GM21619 (cell line): ENCODE measurements around the gene ZC3H18.
"Not testable (repeated sequence)": the region's sequence is repeated elsewhere in the genome, so short reads cannot be mapped to it uniquely, and the experiment has no call there.

Experiments
- ATAC-seq: cut with Tn5 transposase; IDR thresholded peaks from one replicate; pipeline ENCODE4 v1.9.1; 2021; ENCODE audit not compliant: unreplicated experiment

Gene ZC3H18

DNA sequence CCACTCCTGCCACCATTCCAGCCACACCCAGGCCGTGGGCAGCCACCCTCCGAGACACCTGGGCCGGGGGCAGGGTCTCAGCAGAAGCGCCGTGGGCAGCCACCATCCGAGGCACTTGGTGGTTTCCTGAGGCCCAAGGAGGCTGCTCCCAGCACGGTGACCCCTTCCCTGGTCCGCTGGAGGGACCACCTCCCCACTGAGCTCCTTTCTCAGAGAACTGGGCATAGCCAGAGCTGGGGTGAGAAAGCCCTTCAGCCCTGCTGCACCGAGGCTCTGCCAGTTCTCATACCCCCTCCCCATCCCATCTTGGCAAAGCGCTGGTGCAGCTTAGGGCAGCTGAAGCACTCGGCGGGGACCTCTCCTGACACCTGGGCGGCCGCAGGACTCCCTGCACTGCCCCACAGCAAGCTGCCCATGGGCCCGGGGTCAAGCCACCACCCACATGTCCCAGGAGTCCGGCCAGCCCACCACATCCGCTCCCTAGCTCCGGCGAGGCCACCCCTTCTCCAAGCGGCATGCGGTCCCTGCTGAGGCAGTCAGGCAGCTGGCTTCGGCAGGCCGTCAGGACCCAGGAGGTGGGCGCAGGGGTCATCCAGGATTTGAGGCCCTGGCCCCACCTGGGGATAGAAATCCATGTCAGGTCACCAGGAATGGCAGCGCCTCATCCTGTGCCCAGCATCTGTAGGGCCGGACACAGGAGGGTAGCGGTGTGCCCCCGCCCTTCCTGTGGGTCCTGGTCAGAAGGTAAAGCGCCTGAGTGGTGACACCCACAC, 82.0 kb downstream of the ZC3H18 start:
- peak; percentile 2 for ATAC-seq

- no peak for ATAC-seq
These were observed 82.5 kb downstream of the ZC3H18 start for GRCh38 chr16:88652762-88653063.

GRCh38 chr16:88653101-88653500, 82.9 kb downstream of the ZC3H18 start:
- ATAC-seq: no peak

DNA sequence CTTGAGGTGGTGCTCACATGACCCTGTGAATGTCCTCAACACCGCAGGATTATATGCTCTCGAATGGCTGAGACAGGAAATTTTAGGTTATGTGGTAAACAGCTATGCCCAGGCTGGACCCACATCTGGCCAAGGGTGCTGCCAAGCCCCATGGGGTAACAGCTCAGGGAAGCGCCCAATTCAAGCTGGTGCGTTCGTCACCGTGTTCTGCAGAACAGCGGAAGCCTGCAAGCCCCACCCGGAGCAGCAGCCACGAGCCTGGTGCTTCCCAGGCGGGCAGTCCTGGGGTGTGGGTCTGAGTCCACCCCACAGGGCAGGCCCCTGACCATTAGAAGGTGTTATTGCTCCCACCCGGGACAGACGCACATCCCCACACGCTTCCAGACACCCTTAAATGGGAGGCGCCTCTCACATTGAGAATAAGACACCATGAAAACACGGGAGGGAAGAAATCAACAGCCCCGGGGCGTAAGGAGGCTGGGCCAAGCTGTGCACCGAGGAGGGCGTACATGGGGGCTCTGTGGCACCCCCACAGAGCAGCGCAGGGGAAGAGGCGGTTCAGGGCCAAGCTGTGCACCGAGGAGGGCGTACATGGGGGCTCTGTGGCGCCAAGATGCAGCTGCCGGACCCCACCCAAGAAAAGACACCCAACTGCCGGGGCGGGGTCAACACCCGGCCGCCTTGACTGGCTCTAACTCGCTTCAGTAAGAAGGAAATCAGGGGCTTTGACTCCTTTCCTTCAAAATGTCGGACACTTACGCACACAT, 83.6 kb downstream of the ZC3H18 start:
- no peak for ATAC-seq

DNA sequence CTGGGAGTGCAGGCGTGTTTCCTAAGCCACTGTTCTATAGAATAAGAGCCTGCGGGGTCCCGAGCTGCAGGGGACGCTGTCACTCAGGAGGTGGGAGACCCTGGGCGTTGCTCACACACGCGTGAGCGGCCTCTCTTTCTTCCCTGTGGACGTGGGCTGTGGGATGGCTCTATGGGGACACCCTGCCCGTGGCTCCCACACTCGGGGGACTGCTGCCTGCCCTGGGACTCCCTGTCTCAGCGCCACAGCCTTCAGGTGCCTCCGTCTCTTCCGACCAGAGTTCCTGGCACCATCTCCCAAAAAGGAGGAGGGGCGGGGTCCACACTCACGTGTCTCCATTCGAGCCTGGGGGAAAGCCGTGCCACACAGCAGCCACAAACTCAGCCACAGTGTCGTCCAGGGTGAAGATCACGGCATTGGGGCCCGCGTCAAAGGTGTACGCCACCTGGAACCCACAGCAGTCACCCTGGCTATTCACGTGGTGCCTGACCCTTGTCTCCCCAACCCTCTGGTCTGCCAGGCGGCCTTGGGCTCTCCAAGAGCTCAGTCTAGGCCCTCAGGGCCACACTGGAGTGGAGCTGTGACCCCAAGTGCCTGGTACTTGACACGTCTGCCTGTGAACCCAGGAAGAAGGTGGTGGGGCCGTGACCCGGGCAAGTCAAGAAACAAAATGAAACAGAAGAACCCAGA, 84.3 kb downstream of the ZC3H18 start:
- ATAC-seq: no peak

DNA sequence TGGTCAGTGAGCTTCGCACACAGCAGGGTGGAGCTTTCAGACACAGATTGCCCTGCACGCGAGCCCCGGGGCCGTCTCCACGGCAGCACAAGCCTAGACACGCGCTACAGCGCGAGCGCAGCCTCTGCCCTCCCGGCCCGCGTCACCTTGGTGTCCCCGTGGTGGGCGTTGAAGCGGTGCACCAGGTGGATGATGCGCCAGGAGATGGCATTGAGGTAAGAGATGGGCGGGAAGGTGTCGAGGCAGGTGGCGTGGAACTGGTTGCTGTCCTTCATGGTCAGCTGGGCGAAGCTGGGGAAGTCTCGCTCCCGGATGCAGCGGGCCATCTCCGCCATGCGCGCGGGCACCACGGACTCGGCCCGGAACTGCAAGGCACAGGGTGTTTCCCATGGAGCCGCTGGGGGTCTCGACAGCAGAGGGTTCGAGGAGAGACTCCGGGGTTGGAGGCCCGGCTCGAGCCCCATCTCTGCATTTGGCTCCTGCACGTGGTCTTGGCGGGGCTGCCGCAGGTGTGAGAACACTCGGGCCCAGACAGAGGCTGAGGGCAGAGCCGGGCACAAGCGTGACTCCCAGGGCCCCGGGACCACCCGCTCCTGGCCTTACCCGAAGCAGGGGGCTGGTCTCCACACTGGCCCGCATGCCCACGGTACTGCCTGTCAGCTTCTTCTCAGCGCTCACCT, 85.0 kb downstream of the ZC3H18 start:
- no peak for ATAC-seq

DNA sequence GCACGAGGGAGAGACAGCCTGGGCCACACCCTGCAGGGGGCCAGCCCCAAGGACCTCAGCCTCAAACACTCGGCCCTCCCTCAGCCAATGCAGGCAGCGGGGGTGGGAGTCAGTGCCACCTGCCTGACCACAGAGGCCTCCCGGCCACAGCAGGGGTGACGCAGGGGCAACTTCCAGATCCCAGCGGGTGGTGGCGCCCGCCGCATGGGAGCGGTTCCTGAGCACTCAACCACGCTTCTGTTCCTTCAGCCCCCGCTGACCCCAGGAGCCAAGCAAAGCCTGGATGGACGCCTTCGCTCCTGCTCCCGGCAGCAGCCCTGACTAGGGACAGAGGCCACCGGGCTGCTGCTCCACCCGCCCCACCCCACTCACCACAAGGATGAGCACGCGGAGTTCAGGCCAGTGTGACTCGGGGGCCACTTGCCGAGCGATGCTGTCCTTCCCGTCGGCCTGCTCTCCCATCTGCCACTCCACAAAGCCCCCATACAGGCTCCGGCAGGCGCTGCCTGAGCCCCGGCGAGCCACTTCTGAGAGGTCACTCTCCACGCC, 85.6 kb downstream of the ZC3H18 start:
- ATAC-seq: no peak

DNA sequence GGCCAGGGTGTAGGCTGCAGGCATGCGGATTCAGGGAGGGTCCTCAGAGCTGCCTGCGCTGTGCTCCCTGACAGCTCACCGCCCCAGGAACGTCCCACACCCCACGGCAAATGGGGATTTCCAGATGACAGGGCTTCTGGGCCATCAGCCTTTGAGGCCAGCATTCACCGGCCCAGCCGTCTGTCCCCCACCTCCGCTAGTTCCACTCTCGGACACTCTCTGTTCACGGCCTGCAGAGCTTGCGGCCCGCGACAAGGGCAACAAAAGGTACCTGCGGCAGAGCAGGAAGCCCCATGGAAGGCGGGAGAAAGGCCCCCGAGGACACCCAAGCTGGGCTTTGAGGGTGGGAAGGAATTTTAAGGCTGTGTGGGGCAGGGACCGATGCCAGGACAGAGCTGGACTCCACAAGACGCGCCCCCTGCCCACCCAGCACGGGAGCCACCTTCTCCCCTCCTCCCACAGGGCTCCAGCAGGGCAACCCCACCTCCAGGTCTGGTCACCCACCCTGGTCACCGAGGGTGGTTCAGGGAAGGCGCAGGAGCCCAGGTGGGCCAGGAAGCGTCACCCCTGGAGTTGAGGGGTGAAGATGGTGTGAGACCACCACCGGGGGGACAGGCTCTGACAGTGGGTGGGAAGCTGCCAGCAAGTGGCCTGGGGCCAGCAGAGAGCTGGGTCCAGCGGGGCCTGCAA, 86.2 kb downstream of the ZC3H18 start:
- no peak for ATAC-seq

DNA sequence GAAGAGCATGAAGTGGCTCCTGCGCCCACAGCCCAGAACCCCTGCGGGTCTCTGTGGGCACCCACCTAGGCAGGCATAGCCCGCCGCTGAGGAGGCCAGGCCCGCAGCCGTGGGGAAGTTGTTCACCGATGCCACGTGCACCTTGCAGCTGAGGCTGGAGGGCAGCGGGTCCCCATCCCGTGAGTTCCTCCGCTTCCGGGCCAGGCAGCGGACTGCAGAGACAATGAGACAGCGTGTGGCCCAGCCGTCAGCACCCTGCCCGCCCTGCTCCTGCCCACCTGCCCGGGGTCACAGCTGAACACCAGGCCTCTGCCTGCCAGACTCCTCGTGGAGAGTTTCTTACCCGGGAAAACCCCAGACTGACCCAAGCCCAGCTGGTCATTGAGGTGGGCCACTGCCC, 87.2 kb downstream of the ZC3H18 start:
- no peak for ATAC-seq

GRCh38 chr16:88658714-88659113, 88.5 kb downstream of the ZC3H18 start:
- ATAC-seq: no peak

DNA sequence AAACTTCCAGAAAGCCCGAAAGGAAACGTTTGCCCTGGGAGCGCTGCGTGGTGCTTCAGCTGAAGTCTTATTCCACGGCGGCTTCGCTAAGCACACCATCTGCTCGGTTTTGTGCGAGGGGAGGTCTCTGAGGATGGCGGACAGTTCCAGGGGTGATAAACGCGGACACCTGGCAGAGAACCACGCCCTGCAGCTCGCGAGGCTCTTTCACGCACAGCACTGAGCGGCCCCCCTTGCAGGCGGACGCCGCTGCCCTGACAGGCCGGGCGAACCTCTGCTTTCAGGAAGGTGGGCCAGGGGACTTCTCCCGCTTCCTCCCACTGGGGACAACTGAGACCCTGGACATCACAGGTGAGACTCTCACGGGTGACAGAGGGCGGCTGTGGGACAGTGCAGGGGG, 89.0 kb downstream of the ZC3H18 start:
- ATAC-seq: no peak

DNA sequence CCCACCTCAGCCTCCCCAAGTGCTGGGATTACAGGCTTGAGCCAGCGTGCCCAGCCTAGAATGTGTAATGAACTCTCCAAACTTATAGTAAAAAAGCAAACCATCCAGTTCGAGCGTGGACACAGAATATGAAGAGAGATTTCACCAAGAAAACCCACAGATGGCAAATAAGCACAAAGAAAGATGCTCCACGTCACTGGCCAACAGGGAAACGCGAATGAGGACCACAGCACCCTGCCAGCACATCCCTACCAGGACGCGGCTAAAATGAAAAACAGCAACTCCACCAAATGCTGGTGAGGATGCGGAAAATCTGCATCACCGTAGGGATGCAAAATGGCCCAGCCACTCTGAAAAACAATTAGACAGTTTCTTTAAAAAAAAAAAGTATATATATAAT, 91.3 kb downstream of the ZC3H18 start:
- no peak for ATAC-seq

GRCh38 chr16:88662222-88662842, 92.1 kb downstream of the ZC3H18 start:
- ATAC-seq: no peak

DNA sequence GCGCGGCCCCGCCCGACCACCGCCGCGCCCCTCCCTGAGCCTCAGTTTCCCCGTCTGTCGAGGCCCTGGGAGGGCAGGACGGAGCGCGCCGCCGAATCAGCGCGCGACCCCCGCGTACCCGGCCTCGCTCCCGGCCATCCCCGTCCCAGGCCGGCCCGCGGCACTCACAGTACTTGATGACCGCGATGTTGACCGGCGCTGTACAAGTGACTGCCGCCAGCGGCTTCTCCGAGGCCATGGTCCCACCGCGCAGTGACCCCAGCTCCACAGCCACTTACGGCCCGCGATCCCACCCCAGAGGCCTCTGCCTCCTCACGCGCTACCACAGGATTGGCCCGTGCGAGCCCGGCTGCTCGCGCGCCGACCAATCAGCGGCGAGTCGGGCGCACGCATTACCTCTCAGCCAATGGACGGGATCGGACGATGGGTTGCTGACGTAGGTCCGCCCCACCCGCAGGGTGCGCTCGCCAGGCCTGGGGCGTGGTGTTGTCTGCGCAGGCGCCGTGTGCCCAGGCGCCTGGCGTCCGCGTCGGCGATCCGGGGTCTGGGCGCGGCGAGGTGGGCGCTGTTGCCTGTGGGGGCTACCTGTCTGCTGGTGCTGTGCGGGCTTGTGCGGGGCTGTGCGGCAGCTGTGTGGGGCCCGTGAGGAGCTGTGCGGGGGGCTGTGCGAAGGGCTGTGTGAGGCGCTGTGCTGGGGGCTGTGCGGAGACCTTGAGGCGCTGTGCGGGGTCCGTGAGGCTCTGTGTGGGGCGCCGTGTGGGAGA, 92.8 kb downstream of the ZC3H18 start, which contains the start of gene MVD:
Gene MVD, minus strand, starts transcription at position 249 of the 764 bp plus-strand sequence. Its CDS starts 11 bp downstream, at position 238.
- ATAC-seq: peak; percentile 91

DNA sequence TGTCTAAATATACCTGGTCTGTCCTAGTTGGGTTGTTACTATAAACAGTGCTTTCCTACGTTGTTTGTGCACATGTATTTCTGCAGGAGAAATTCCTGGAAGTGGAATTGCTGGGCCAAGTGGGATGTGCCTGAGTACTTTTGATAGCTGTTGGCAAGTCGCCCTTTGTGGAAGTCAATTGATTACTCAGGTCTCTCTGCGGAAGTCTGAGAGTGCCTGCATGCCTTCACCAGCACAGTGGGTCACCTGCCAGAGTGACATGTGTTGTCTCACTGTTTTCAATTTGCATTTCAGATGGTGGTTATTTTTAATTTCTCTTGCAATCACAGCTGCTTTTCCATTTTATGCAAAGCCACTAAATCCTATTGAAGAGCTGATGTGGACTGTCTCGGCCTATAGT, 94.9 kb downstream of the ZC3H18 start:
- no peak for ATAC-seq

DNA sequence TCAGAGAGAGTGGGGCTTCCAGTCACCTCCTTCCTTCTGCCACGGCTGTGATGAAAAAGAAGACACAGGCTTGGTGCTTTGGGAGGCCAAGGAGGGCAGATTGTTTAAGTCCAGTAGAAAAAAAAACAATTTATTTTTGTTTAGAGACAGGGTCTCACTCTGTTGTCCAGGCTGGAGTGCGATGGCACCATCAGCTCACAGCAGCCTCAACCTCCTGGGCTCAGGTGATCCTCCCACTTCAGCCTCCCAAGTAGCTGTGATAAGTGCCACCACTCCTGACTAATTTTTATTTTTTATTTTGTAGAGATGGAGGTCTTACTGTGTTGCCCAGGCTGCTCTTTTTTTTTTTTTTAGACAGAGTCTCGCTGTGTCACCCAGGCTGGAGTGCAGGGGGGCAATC, 95.4 kb downstream of the ZC3H18 start:
- no peak for ATAC-seq

GRCh38 chr16:88667461-88667860, 97.3 kb downstream of the ZC3H18 start:
- ATAC-seq: no peak

DNA sequence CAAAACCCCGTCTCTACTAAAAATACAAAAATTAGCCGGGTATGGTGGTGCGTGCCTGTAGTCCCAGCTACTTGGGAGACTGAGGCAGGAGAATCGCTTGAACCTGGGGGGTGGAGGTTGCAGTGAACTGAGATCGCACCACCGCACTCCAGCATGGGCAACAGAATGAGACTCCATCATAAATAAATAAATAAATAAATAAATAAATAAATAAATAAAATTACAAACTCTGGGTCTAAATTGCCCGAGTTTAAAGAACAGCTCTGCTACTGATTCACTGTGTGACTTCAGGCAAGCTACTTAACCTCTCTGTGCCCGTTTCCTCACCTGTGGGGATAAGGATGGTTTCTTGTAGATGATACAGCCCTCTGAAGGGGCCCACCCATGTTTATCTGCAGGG, 99.3 kb downstream of the ZC3H18 start:
- not testable (repeated sequence) for ATAC-seq

DNA sequence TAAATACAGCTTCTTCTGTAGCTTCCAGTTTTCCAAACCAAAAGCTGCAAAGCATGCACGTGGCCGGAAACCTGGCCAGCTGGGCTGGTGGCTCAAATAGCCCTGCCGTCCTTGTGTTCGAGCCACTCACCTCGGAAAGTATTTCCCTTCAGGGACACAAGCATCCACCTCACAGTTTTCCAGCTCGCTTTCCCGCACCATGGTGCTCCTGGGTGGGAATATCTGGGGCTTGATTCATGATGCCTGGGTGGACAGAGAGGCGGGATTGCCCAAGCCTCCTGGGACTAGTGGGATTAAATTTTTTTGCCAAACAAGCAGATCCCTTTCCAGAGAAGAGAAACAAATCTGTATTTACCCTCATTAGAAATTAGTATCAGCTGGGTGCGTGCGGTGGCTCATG, 99.8 kb downstream of the ZC3H18 start:
- no peak for ATAC-seq
